HEK293T (cell line): ENCODE measurements around the gene SLC4A8.

Experiments used
- FOXM1 ChIP-seq: fragments of 450-650 bp; IDR thresholded peaks from 2 replicates; pipeline ENCODE4 v1.6.1; 2017; ENCODE audit warnings: mild to moderate bottlenecking, borderline replicate concordance
- SP1 ChIP-seq: fragments of 450-650 bp; IDR thresholded peaks from 2 replicates; pipeline ENCODE4 v1.6.1; 2017

- no peak for TF ChIP-seq FOXM1
- no peak for TF ChIP-seq SP1
Observed at GRCh38 chr12:51460519-51460918, 35.9 kb downstream of the SLC4A8 start.
